GM19438 (cell line): ENCODE data around the gene CCDC167.
"Not testable (repeated sequence)": the region's sequence is repeated elsewhere in the genome, so short reads cannot be mapped to it uniquely, and the experiment has no call there.

ENCODE experiments used
- ATAC-seq: cut with Tn5 transposase; IDR thresholded peaks from one replicate; pipeline ENCODE4 v1.9.1; 2021; ENCODE audit warnings: low read depth; ENCODE audit not compliant: unreplicated experiment

Gene CCDC167

DNA sequence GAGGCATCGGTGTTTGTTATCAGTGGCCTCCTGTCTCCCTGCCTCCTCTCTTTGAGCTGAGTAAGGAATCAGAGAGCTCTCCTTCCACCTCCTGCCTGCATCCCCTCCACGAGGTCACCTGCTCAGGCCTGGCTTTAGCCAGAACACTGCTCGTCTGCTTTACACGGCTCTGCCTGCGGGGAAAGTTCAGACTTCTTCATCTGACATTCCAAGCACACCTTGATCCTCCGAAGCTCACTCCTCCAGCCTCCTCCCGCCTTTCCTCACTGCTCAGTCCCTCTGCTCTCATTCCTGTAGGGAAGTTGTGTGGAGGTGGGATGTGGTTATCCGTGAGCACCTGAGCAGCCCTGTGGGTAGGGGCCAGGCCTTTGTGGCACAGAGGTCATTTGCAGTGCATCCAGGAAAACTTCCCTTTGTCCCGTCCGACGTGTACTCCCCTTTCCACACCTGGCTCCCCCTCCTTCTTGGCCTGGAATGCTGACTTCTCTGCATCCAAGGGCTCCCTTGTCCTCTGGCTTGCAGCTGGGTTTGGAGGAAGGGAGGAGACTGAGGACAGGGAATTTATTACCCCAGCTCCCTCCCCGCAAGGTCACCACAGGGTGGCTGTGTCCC is 12.8 kb upstream of the CCDC167 start:
- no peak for ATAC-seq

DNA sequence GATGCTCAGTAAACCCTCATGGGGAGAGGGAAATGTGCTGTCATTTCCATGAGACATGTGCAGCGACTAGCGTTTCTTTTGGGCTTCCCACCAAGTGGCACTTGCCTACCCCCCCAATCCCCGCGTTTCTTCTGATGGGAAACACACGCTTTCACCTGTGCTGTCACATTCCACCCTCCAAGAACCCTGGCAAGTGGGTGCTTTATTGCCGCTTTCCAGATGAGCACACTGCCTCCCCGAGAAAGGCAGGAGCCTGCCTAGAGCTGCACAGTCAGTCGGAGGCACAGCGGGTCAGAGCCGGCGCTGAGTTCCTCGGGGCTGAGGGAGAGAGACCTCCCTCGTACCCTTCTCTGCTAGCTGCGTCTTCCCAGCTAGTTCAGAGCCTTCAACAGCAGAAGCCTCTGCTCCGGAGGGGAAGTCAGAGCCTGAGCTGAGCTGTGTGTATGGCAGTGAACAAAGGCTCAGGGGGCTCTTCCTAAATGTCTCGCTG is 12.3 kb upstream of the CCDC167 start:
- no peak for ATAC-seq

DNA sequence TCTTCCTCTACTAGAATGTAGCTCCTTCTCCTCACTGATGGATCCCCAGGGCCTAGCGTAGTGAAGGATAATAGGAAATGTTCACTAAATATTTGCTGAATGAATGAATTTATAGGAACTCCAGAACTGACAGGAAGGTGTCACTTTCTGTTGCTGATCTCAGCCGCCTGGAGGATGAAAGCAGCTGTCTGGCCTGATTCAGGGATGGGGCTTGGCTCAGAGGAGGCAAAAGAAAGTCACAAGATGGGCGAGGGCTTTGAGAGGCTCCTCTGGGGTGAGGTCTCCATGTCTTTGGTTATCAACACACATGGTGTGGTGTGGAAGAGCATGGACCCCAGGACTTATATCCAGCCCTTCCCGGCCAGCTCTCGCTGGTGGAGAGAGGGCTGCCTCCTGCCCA is 11.5 kb upstream of the CCDC167 start:
- ATAC-seq: no peak

DNA sequence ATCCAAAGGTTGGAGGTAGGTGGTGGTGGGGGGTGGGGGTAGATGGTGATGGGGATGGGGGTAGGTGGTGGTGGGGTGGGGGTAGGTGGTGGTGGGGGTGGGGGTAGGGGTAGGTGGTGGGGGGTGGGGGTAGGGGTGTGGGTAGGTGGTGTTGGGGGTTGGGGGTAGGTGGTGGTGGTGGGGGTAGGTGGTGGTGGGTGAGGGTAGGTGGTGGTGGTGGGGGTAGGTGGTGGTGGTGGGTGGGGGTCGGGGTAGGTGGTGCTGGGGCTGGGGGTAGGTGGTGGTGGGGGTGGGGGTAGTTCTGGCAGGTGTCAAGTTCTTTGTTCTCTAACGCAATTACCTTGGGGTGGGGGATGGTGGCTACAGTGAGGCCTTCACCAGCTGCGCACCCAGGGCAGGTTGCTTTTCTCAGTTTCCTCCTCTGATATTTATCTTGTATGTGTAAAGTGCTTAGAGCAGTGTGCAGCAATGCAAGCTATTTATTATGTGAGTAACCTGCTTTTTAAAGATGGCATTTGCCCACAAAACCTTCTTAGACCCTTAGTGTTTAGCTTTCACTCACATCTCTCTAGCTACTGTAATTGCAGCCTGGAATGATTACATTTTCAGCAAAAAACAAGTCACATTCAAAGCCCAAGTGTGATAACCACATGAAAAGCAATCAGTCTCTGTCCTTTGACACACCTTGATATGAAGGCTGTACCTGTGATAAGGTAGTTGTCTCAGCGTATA is 8.2 kb upstream of the CCDC167 start:
- ATAC-seq: no peak

DNA sequence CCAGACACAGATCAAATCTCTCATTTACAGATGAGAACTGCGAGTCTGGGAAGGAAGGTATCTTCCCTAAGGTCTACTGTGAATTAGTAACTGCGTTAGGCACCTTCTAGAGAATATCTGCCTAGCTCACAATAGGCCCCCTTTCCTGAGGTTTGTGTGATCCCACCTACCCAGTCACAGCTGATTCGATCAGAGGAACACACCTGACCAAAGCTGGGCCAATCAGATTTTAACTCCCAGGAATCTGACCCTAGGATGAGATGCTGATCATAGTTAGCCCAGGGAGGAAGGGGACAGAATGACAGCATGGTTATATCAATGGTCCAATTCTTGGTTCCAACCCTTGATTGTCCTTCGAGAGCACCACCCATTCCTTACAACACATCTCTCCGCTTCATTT is 7.4 kb upstream of the CCDC167 start:
- ATAC-seq: no peak

DNA sequence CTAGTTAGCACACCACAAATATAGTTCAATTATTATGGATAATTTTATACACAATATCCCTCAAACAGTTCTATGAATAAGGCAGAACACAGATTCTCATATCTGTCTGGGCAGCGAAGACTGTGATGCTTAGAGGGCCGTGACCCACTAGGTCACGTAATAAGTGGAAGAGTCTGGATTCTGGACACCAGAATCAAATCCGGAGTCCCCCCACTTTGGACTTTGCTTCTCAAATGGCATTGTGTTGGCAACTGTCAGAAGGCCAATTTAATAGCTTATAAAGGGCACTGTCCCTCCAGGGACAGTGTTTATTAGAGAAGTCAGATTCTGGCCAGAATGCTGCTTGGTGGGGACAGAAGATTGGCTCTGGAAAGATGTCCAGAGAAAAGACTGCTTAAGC is 6.8 kb upstream of the CCDC167 start:
- ATAC-seq: no peak

DNA sequence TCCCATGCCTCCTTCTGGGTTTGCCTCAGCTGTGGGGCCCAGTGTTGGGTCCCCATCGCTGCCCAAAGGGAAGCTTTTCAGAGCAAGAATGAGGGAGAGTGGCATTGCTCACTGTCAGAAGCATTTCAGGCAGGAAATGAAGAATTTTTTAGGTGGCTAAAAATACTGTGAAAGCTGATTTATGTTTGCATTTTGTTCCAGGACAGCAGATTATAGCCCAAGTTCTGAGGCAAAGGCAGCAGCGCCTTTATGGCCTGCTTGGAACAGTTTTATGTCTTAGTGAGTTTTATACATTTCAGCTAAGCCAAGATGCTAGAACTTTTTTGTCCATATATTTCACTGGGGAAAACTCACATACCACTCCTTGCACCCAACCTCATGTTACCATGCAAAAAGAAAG is 4.3 kb upstream of the CCDC167 start:
- ATAC-seq: no peak

DNA sequence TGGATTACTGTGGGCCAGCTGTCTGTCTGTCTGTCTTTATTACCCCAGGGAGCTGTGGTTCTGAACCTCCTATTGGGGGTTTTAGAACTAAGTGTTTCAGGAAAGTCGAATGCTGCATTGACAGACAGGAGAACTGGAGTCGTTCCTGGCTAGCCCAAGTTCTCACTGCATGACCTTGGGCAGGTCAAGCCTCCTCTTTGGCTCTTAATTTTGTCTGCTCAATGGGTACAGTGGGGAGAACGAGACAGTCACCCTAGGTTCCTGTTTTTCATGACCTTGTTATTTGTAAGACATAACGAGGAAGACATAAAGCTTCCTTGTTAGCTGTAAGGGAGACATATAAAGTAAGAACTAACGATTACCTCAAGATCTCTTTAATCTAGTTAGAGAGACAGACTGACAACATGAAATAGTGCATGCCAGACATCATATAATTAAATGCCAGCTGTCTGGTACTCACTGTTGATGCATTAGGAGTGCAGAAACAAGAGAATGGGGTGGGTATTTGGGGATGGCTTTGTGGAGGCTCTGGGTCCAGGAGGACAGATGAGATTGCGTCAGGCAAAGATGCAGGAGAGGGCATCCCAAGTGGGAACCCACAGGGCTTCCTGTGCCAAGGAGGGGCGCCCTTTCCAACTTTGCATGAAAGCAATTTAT is 3.7 kb upstream of the CCDC167 start:
- no peak for ATAC-seq

DNA sequence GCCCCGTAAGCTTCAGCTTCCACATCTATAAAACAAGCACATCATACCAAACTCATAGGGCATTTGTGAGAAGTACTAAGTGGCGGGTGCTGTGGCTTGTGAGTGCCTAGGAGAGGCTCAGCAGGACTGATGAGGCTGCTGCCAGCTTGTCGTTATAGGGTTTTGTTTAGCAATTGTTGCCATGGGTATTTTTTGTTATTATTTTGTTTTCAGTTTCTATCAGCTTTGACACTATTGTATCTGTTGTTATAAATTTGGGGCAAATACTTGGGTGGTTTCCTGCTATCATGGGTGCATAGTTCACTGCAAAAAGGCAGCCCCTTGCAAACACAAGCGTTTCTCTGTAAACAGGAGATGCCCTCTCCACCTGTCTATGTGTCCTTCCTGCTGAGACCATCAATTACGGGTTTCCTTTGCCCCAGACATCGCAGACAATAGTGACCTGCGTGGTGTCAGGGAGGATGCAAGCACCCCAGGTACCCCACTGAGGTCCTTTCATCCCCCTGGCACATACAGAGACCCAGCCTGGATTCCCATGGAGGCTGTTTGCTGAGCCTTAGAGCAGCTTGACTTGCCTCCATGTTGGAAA is 3.1 kb upstream of the CCDC167 start:
- no peak for ATAC-seq

DNA sequence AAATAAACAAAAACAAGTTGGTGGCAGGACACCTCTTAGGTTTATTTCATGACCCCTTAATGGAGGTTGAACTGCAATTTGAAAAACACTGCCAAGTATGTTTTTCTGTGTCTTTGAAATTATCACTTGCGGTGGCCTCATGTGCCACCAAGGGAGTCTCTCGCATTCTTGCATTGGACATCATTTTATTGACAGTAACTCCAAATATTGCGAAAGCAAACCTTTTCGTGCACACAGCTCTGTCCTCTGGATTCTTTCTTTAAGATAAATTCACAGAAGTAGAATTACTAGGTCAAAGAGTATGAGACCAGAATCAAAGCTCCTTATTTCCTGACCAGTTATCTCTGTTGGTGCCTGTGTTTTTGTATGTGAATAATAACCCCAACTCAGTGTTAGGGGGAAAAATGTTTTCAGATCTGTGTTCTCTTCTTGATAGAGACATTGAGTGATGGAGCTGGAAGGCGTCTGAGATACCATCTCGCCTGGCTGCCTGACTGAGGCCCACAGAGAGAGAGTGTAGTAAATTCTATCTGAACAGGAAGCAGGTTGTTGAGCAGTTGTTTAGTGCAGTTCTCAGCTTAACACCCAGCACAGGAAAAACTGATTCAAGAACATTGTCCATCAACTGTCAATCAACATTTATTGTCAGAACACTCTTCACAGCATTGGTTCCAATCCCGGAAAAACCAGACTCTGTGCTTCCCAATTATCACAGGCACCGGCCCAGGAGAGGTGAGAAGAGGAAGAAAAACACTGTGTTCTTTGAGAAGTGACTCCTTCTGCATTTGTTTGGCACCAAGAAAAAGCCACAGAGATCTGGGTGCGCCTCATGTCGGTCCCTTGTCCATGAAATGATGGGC is 2.2 kb upstream of the CCDC167 start:
- ATAC-seq: no peak

DNA sequence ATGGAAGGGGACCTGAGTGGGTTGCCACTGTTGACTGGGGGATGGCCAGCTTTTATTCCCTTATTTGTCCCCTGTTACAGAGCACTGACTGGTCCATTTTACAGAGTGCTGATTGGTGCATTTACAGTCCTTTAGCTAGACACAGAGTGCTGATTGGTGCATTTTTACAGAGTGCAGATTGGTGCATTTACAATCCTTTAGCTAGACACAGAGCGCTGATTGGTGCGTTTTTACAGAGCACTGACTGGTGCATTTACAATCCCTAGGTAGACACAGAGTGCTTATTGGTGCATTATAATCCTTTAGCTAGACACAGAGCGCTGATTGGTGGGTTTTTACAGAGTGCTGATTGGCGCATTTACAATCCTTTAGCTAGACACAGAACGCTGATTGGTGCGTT is 1.2 kb upstream of the CCDC167 start:
- not testable (repeated sequence) for ATAC-seq

DNA sequence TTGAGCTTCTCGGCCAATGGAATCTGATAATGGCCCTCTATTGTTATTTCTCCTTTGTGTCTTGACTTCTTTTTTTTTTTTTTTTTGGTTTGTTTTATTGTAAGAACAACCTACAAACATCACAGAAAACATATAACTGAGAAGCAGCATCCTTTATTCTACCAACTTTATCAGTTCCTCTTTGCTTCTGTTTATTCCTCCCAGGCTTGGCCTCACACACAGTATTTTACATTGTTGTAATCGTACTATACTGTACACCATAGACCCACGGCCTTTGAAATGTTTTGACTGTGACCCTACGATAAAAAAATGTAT is 558 bp upstream of the CCDC167 start:
- ATAC-seq: no peak

DNA sequence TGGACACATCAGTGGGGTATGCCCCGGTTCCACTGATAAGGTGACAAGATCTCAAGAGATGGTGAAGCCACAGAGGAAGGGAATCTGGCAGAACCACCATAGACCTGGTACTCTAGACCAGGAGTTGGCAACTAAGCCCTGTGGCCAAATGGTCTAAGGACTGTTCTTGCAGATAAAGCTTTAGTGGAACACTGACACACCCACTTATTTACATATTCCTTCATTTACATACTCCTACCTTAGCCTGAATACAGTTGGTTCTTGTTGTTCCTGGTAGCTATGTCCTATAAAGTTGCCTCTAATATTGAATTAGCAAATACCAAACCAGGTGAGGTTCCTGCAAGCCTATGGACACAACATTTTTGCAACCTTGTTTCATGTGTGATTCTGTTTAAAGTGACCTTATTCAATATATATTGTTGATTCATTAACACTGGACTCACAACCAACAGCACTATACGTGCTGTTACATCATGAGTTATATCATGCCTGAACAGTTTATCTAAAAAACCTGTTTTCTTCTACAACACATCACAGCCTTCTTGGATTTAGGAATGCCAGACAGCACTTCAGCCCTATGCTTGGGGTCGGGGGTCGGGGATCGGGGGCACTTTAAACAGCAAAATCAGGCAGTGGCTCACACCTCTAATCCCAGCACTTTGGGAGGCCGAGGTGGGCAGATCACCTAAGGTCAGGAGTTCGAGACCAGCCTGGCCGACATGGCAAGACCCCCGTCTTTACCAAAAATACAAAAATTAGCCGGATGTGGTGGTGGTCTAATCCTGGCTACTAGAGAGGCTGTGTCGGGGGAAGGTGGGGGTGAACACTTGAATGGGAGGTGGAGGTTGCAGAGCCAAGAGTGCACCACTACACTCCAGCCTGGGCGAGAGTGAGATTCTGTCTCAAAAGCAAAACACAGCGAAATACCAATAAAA is 2.5 kb downstream of the CCDC167 start:
- no peak for ATAC-seq

DNA sequence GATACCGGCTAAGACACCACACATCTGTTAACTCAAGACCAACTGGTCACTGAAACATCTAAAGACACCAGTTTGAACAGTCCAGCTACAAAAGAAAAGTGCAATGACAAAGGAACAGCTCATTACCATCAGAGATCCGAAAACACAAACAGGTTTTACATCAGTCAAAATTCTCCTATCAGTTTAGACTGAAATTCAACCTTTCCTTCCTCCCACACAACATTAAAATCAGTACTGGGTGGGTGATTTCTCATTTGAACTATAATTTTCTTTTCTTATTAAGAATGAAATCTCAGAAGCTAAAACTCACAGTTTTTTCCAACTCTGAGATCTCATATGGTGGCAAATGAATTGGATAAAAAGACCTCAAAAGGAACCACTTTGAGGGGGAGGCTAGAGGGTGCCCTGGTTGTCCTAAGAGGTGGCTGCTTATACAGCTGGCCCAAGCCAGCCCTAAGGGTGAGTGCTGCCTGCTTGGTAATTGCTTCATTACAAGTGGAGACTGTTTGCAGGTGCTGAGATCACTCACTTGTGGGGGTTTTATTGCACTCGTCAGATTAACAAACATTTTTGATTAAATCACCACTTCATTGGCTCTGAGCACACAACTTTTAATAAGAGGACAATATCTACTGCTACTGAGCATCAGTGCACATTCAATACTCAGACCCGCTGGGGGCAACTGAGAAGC is 4.3 kb downstream of the CCDC167 start:
- no peak for ATAC-seq

DNA sequence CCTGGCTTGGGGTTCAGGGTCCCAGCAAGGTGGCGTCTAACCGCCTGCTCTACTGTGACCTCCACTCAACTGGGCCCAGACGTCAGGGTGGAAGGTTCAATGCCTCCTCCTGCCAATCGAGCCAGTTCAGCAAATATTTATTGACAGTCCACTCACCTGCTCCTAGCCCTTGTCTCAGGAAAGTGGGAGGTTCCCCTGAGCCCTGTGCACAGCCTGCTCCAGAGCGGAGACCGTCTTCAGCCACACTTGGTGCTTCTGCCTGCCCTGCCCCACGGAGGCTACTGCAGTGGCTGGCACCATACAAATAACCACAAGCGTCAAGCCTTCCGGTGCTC is 6.1 kb downstream of the CCDC167 start:
- ATAC-seq: no peak

DNA sequence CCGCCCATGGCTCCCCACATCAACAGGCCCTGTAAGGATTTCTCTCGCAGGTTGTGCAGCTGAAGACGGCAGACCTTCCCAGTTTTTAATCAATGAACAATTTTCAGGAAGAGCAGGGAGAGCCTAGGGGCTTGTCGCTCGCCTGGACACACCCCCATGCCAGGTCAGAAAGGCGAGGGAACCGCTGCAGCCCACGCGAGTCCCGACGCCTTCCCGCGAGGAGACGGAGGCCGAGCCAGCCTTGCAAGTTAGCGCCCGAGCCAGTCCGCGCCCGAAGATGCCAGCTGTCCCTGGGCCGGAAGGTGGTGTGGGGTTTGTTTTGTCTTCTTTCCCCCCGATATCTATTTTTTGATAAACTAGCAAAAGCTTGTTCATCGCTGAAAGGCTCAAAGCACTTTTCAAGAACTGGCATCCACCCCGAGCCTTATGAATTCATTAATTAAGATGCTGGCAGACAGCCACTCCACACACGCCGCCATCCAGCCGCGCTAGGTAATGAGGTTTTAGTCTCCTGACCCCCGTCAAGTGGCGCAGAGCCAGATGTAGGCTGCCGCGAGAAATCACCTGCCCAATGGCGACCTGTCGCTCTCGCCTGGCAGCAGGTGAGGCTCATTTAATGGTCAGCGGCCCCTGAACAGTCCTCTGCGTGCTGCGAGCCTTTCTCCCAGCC is 6.6 kb downstream of the CCDC167 start:
- ATAC-seq: no peak

DNA sequence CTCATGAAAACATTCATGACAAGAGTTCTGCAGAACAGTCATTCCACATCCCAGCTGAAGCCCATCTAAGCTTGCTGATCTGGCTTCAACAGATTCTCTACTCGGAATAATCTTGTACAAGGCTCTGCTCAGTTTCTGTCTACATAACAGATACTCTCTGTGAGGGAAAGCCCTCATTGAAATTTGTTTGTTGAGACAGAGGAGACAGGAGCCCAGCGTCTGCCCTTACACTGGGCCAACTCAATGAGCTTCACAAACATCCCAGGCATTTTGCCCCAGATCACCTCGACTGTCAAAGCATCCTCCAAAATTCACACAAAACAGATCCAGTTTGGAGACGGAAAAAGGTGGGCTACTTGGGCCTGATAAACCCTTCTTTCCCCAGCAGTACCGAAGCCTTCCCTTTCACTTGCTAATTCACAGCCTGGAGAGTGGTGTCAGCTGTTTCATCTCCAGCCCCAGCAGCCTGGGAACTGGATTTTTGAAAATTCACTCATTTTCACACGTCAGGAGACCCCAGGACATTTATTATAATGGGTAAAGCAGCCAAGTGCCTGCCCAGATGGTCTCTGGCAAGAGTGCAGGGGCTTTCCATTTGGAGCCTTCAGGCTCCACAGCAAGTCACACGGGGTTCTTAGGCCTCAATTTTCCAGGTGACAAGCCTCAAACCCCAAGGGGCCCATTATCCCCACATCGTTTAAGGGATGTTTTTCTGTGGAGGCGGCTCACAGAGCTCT is 7.3 kb downstream of the CCDC167 start:
- no peak for ATAC-seq

DNA sequence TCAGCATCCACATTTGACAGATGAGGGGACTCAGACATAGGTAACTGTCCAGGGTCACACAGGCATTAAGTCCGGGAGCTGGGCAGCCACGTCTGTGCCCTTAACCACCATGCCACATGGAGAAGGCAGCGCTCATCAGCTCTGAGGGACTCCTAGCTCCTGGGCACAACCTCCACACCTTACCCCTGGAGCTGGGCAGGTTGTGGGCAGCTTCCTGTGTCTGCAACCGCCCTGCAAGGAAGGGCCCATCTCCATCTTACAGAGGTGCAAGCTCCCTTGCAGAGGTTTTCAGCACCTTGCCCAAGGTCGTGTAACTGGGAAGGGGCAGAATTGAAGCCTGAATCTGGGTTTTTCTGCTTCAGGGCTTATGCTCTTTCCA is 7.9 kb downstream of the CCDC167 start:
- no peak for ATAC-seq
